ENCODE results near the gene HMCN2.

- TF ChIP-seq CTCF (conservative IDR thresholded peaks at IDR 0.05) (no peak), EZH2 (IDR thresholded peaks at IDR 0.05; ENCODE audit: low read depth) (no peak)
Measured at GRCh38 chr9:130311408-130312140, 46.0 kb downstream of the HMCN2 start.
